SK-N-SH treated with all-trans-retinoic acid at 6 μM for 48 hours (cell line): Measurements from ENCODE around the gene OR51A2.
"Not testable (repeated sequence)": the region's sequence is repeated elsewhere in the genome, so short reads cannot be mapped to it uniquely, and the experiment has no call there.

ENCODE experiments used
- ATAC-seq: fragments of 200-7000 bp; cut with Tn5 transposase; 3 replicates; pipeline ENCODE4 v1.9.1; 2020; ENCODE audit warnings: mild to moderate bottlenecking, moderate library complexity
- ARNTL ChIP-seq: fragments of 450-650 bp; formaldehyde crosslinking; IDR thresholded peaks from 2 replicates; pipeline ENCODE4 v1.5.0; 2020; ENCODE audit warnings: low read depth, mild to moderate bottlenecking, moderate library complexity, borderline replicate concordance
- BACH2 ChIP-seq: fragments of 250-450 bp; sonication (Bioruptor Pico); IDR thresholded peaks from 2 replicates; pipeline ENCODE4 v1.9.0; 2021; ENCODE audit warnings: mild to moderate bottlenecking, borderline replicate concordance
- CSDC2 ChIP-seq: fragments of 250-450 bp; sonication (Bioruptor Pico); IDR thresholded peaks from 2 replicates; pipeline ENCODE4 v1.5.0; 2020; ENCODE audit warnings: mild to moderate bottlenecking, moderate library complexity
- ESRRG ChIP-seq: fragments of 250-450 bp; sonication (Bioruptor Pico); IDR thresholded peaks from 2 replicates; pipeline ENCODE4 v1.6.1; 2021; ENCODE audit warnings: mild to moderate bottlenecking
- GLIS3 ChIP-seq: fragments of 250-450 bp; sonication (Bioruptor Pico); IDR thresholded peaks from 2 replicates; pipeline ENCODE4 v1.5.0; 2020; ENCODE audit warnings: mild to moderate bottlenecking, moderate library complexity
- ISL1 ChIP-seq: fragments of 250-450 bp; sonication (Bioruptor Pico); IDR thresholded peaks from 2 replicates; pipeline ENCODE4 v2.1.2; 2022; ENCODE audit warnings: mild to moderate bottlenecking, moderate library complexity
- PPARA ChIP-seq: fragments of 250-450 bp; sonication (Bioruptor Pico); IDR thresholded peaks from 2 replicates; pipeline ENCODE4 v1.5.0; 2020; ENCODE audit warnings: mild to moderate bottlenecking, borderline replicate concordance
- RARB ChIP-seq: fragments of 250-450 bp; sonication (Bioruptor Pico); IDR thresholded peaks from 2 replicates; pipeline ENCODE4 v1.8.0; 2021; ENCODE audit warnings: mild to moderate bottlenecking, moderate library complexity
- TOX ChIP-seq: fragments of 250-450 bp; sonication (Bioruptor Pico); IDR thresholded peaks from 2 replicates; pipeline ENCODE4 v1.8.0; 2021; ENCODE audit warnings: mild to moderate bottlenecking, moderate library complexity, borderline replicate concordance
- ZC3H10 ChIP-seq: fragments of 250-450 bp; sonication (Bioruptor Pico); IDR thresholded peaks from 2 replicates; pipeline ENCODE4 v1.5.1; 2021; ENCODE audit warnings: mild to moderate bottlenecking, moderate library complexity
- ZFP3 ChIP-seq: fragments of 250-450 bp; sonication (Bioruptor Pico); IDR thresholded peaks from 2 replicates; pipeline ENCODE4 v1.5.0; 2020; ENCODE audit warnings: mild to moderate bottlenecking, moderate library complexity
- ZFP30 ChIP-seq: fragments of 450-650 bp; formaldehyde crosslinking; IDR thresholded peaks from 2 replicates; pipeline ENCODE4 v1.5.0; 2022; ENCODE audit warnings: mild to moderate bottlenecking, moderate library complexity
- ZNF565 ChIP-seq: fragments of 450-650 bp; formaldehyde crosslinking; conservative IDR thresholded peaks from 2 replicates; pipeline ENCODE4 v1.5.0; 2020; ENCODE audit warnings: low read depth, mild to moderate bottlenecking, moderate library complexity
- ZNF70 ChIP-seq: fragments of 450-650 bp; formaldehyde crosslinking; IDR thresholded peaks from 2 replicates; pipeline ENCODE4 v1.5.0; 2020; ENCODE audit warnings: mild to moderate bottlenecking, moderate library complexity
- ZNF8 ChIP-seq: fragments of 450-650 bp; formaldehyde crosslinking; IDR thresholded peaks from 2 replicates; pipeline ENCODE4 v1.5.0; 2020; ENCODE audit warnings: mild to moderate bottlenecking, moderate library complexity
- TF ChIP-seq, protein P1 (sequence below): fragments of 250-450 bp; sonication (Bioruptor Pico); IDR thresholded peaks from 2 replicates; pipeline ENCODE4 v1.5.1; 2020; ENCODE audit warnings: low read depth, mild to moderate bottlenecking, moderate library complexity
- TF ChIP-seq, protein P2 (sequence below): fragments of 250-450 bp; sonication (Bioruptor Pico); IDR thresholded peaks from 2 replicates; pipeline ENCODE4 v1.8.0; 2021; ENCODE audit warnings: low read depth, mild to moderate bottlenecking, moderate library complexity, borderline replicate concordance
- TF ChIP-seq, protein P3 (sequence below): fragments of 250-450 bp; sonication (Bioruptor Pico); IDR thresholded peaks from 2 replicates; pipeline ENCODE4 v1.5.0; 2020; ENCODE audit warnings: mild to moderate bottlenecking, moderate library complexity
- TF ChIP-seq, protein P4 (sequence below): fragments of 250-450 bp; sonication (Bioruptor Pico); IDR thresholded peaks from 2 replicates; pipeline ENCODE4 v1.8.0; 2020; ENCODE audit warnings: mild to moderate bottlenecking, moderate library complexity, borderline replicate concordance
- TF ChIP-seq, protein P5 (sequence below): fragments of 250-450 bp; sonication (Bioruptor Pico); IDR thresholded peaks from 2 replicates; pipeline ENCODE4 v1.5.1; 2021; ENCODE audit warnings: mild to moderate bottlenecking, moderate library complexity

The OR51A2 gene, protein sequence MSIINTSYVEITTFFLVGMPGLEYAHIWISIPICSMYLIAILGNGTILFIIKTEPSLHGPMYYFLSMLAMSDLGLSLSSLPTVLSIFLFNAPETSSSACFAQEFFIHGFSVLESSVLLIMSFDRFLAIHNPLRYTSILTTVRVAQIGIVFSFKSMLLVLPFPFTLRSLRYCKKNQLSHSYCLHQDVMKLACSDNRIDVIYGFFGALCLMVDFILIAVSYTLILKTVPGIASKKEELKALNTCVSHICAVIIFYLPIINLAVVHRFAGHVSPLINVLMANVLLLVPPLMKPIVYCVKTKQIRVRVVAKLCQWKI

DNA sequence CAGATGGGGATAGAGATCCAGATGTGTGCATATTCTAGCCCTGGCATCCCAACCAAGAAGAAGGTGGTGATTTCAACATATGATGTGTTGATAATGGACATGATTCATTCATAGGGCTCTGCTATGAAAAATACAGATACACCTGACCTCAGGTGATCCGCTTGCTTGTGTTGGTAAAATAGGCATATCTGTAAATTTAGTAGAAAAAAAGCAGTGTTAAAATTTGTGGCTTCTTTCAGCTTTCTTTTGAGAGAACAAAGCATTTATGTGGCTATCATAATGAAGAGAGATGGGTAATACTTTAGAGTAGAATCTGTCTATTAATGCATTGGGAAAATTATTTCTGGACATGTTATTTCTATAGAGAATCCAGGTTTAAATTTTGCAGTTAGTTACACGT is at the start of gene OR51A2:
TSS of gene OR51A2 (minus strand) at position 101 of the 400 bp plus-strand sequence. CDS start at position 101, 0 bp downstream.
- ATAC-seq = not testable (repeated sequence)

DNA sequence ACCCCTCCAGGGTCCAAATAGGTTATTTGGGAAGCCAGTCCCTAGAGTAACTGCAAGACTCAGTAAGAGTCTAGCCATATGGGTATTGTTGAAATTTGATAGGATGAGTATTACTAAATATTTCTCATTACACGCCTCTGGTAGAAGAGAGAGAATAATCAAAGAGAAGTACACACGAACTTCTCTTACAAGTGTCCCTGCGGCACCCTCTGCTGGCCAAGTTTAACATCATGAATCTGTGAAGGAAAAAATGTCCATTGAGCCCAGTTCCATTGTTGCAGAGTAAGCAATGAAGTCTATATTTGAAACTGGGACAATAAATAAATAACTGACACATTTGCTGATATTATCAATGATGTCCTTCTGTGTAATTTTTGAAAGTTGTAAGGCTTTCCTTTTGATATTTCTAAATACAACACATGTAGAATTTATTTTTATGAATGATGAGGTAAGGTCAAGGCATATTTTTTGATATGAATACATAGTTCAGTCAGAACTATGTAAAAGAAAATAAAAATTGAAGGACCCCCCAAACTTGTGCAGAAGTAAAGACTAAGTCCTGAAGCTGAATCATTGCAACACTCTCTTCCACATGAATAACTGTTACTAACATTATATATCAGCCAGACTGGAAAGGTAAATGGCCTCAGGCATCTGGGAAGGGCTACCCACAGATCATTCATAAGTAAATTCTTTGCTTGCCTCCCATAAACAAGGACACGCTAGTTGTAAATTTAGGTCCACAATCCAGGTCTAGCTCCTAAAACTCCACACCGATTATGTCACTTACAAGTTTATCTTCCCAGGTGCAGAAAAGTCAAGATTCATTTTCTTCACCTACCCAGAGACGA is 49.1 kb upstream of the OR51A2 start:
- TF ChIP-seq CSDC2 = no peak
- TF ChIP-seq, all 23 proteins: peak for 0
- peak; percentile 76 for ATAC-seq

DNA sequence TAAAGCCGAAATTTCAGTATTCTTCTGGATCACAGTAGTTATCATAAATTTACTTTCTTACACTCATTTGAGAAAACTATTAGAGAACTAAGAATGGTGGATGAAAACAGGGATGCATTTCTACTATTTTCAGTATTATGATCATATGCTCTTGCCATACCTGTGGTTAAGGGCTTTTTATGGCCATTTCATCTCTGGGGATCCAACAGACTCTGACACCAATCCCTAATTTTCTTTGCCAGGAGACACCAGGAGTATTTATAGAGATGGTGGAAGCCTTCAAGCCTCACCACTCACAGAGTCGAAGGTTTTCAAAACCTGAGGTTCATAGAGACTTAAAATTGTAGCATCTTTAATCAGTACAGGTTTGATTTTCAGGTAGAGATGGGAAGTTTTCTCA is 39.0 kb upstream of the OR51A2 start, which contains the start of gene OR51L1:
TSS of gene OR51L1 (plus strand) at position 301 of the 400 bp plus-strand sequence. CDS start 4,132 bp downstream, outside the sequence.
- ATAC-seq = no peak
- TF ChIP-seq, protein P1, sequence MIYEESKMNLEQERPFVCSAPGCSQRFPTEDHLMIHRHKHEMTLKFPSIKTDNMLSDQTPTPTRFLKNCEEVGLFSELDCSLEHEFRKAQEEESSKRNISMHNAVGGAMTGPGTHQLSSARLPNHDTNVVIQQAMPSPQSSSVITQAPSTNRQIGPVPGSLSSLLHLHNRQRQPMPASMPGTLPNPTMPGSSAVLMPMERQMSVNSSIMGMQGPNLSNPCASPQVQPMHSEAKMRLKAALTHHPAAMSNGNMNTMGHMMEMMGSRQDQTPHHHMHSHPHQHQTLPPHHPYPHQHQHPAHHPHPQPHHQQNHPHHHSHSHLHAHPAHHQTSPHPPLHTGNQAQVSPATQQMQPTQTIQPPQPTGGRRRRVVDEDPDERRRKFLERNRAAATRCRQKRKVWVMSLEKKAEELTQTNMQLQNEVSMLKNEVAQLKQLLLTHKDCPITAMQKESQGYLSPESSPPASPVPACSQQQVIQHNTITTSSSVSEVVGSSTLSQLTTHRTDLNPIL (CRISPR knock-in tag) = no peak
- TF ChIP-seq ESRRG (CRISPR knock-in tag) (no peak), ZFP3 (CRISPR knock-in tag) (no peak), ARNTL (CRISPR knock-in tag) (no peak), ZC3H10 (no peak), BACH2 (CRISPR knock-in tag) (no peak), TOX (CRISPR knock-in tag) (no peak), ZFP30 (CRISPR knock-in tag) (no peak), RARB (CRISPR knock-in tag) (no peak), PPARA (no peak), ZNF8 (CRISPR knock-in tag) (no peak), ISL1 (CRISPR knock-in tag) (no peak), GLIS3 (CRISPR knock-in tag) (no peak), ZNF565 (CRISPR knock-in tag) (no peak), ZNF70 (CRISPR knock-in tag) (no peak), CSDC2 (no peak)
- TF ChIP-seq, protein P2, sequence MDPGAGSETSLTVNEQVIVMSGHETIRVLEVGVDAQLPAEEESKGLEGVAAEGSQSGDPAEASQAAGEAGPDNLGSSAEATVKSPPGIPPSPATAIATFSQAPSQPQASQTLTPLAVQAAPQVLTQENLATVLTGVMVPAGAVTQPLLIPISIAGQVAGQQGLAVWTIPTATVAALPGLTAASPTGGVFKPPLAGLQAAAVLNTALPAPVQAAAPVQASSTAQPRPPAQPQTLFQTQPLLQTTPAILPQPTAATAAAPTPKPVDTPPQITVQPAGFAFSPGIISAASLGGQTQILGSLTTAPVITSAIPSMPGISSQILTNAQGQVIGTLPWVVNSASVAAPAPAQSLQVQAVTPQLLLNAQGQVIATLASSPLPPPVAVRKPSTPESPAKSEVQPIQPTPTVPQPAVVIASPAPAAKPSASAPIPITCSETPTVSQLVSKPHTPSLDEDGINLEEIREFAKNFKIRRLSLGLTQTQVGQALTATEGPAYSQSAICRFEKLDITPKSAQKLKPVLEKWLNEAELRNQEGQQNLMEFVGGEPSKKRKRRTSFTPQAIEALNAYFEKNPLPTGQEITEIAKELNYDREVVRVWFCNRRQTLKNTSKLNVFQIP (CRISPR knock-in tag) = no peak
- TF ChIP-seq, protein P3, sequence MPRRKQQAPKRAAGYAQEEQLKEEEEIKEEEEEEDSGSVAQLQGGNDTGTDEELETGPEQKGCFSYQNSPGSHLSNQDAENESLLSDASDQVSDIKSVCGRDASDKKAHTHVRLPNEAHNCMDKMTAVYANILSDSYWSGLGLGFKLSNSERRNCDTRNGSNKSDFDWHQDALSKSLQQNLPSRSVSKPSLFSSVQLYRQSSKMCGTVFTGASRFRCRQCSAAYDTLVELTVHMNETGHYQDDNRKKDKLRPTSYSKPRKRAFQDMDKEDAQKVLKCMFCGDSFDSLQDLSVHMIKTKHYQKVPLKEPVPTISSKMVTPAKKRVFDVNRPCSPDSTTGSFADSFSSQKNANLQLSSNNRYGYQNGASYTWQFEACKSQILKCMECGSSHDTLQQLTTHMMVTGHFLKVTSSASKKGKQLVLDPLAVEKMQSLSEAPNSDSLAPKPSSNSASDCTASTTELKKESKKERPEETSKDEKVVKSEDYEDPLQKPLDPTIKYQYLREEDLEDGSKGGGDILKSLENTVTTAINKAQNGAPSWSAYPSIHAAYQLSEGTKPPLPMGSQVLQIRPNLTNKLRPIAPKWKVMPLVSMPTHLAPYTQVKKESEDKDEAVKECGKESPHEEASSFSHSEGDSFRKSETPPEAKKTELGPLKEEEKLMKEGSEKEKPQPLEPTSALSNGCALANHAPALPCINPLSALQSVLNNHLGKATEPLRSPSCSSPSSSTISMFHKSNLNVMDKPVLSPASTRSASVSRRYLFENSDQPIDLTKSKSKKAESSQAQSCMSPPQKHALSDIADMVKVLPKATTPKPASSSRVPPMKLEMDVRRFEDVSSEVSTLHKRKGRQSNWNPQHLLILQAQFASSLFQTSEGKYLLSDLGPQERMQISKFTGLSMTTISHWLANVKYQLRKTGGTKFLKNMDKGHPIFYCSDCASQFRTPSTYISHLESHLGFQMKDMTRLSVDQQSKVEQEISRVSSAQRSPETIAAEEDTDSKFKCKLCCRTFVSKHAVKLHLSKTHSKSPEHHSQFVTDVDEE (CRISPR knock-in tag) = no peak
- TF ChIP-seq, protein P4, sequence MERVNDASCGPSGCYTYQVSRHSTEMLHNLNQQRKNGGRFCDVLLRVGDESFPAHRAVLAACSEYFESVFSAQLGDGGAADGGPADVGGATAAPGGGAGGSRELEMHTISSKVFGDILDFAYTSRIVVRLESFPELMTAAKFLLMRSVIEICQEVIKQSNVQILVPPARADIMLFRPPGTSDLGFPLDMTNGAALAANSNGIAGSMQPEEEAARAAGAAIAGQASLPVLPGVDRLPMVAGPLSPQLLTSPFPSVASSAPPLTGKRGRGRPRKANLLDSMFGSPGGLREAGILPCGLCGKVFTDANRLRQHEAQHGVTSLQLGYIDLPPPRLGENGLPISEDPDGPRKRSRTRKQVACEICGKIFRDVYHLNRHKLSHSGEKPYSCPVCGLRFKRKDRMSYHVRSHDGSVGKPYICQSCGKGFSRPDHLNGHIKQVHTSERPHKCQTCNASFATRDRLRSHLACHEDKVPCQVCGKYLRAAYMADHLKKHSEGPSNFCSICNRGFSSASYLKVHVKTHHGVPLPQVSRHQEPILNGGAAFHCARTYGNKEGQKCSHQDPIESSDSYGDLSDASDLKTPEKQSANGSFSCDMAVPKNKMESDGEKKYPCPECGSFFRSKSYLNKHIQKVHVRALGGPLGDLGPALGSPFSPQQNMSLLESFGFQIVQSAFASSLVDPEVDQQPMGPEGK (CRISPR knock-in tag) = no peak
- TF ChIP-seq, protein P5, sequence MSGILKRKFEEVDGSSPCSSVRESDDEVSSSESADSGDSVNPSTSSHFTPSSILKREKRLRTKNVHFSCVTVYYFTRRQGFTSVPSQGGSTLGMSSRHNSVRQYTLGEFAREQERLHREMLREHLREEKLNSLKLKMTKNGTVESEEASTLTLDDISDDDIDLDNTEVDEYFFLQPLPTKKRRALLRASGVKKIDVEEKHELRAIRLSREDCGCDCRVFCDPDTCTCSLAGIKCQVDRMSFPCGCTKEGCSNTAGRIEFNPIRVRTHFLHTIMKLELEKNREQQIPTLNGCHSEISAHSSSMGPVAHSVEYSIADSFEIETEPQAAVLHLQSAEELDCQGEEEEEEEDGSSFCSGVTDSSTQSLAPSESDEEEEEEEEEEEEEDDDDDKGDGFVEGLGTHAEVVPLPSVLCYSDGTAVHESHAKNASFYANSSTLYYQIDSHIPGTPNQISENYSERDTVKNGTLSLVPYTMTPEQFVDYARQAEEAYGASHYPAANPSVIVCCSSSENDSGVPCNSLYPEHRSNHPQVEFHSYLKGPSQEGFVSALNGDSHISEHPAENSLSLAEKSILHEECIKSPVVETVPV (CRISPR knock-in tag) = no peak
